ENCODE measurements around the gene TMEM187.

DNA sequence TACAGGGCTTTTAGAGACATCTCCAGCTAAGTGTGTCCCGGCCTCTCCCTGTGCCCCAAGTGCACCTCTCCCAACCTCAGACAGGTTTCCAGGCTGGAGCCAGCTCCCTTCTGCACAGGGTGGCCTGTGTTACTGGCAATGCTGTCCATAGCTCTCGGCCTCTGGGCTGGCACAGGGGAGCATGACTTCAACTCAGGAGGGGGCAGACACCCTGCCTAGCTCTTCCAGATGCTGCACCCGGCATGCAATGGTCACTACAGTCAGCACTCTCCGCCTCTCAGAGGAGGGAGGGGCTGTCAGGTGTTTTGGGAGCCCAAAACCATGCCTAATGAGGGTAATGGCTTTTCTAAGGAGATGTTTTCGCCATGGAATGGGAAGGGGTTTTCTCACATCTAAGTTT, 49.6 kb downstream of the TMEM187 start:
- no peak for TF ChIP-seq CTCF (IDR thresholded peaks at IDR 0.05)
- no peak for TF ChIP-seq EP300 (IDR thresholded peaks at IDR 0.05)
